Measurements from ENCODE around the gene SLC39A9.

DNA sequence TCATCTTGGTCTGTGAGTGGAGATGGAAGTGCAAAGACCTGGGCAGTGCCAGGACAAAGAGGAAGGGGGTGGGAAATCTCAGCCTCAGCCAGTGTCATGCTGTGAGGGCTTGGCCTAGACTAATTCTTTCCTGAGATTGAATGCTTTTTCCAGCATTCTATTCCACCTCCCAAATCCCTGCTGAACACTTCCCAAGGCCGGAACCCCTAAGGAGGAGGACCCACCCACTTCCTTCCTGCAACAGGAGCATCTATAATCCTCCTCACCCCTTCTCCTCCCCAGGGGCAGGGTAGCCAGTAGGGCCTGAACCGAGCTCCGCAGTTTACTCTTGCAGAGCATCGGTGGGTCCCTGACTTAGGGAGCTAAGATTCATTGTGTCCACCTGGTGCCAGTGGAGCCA is 89.3 kb downstream of the SLC39A9 start:
- TF ChIP-seq KLF1 (tag by site-specific recombination; IDR thresholded peaks at IDR 0.05) (no peak), ZEB2 (tag by site-specific recombination; IDR thresholded peaks at IDR 0.05) (no peak)
- TF ChIP-seq, protein P1, sequence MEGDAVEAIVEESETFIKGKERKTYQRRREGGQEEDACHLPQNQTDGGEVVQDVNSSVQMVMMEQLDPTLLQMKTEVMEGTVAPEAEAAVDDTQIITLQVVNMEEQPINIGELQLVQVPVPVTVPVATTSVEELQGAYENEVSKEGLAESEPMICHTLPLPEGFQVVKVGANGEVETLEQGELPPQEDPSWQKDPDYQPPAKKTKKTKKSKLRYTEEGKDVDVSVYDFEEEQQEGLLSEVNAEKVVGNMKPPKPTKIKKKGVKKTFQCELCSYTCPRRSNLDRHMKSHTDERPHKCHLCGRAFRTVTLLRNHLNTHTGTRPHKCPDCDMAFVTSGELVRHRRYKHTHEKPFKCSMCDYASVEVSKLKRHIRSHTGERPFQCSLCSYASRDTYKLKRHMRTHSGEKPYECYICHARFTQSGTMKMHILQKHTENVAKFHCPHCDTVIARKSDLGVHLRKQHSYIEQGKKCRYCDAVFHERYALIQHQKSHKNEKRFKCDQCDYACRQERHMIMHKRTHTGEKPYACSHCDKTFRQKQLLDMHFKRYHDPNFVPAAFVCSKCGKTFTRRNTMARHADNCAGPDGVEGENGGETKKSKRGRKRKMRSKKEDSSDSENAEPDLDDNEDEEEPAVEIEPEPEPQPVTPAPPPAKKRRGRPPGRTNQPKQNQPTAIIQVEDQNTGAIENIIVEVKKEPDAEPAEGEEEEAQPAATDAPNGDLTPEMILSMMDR (tag by site-specific recombination; IDR thresholded peaks at IDR 0.05), result no peak

All from HEK293 (cell line).